NCI-H1694 treated with DMSO at 0.1 percent for 48 hours (cell line): Measurements from ENCODE around the gene NPLOC4.
"Not testable (repeated sequence)": the region's sequence is repeated elsewhere in the genome, so short reads cannot be mapped to it uniquely, and the experiment has no call there.

Source experiments
- DNase-seq: peaks from one replicate; lab custom pipeline; 2025; lab: John Stamatoyannopoulos, UW

NPLOC4 gene

GRCh38 chr17:81584771-81585170 is 52.1 kb downstream of the NPLOC4 start:
- DNase-seq = not testable (repeated sequence)

- no peak for DNase-seq
These were observed 53.1 kb downstream of the NPLOC4 start for GRCh38 chr17:81583589-81584342.

GRCh38 chr17:81582749-81583148 is 54.2 kb downstream of the NPLOC4 start:
- no peak for DNase-seq

GRCh38 chr17:81582341-81582740 is 54.6 kb downstream of the NPLOC4 start:
- DNase-seq = no peak

GRCh38 chr17:81581758-81582157 is 55.2 kb downstream of the NPLOC4 start:
- DNase-seq = no peak

GRCh38 chr17:81580481-81580880 is 56.4 kb downstream of the NPLOC4 start:
- DNase-seq = no peak

GRCh38 chr17:81579821-81580321 is 57.0 kb downstream of the NPLOC4 start:
- no peak for DNase-seq

GRCh38 chr17:81579298-81579697 is 57.6 kb downstream of the NPLOC4 start:
- no peak for DNase-seq

- no peak for DNase-seq
These were observed 58.2 kb downstream of the NPLOC4 start for GRCh38 chr17:81578561-81579225.

- no peak for DNase-seq
These were observed 58.9 kb downstream of the NPLOC4 start for GRCh38 chr17:81578038-81578441.

GRCh38 chr17:81577278-81578000 is 59.5 kb downstream of the NPLOC4 start:
- DNase-seq = no peak

GRCh38 chr17:81576621-81577277 is 60.2 kb downstream of the NPLOC4 start:
- no peak for DNase-seq

GRCh38 chr17:81575836-81576235 is 61.1 kb downstream of the NPLOC4 start:
- DNase-seq = no peak

GRCh38 chr17:81574643-81574956 is 62.3 kb downstream of the NPLOC4 start:
- DNase-seq = no peak

GRCh38 chr17:81573794-81574642 is 62.9 kb downstream of the NPLOC4 start:
- peak; percentile 79 for DNase-seq

- peak; percentile 94 for DNase-seq
These were observed 64.2 kb downstream of the NPLOC4 start for GRCh38 chr17:81572563-81573168.

- peak; percentile 50 for DNase-seq
These were observed 65.9 kb downstream of the NPLOC4 start for GRCh38 chr17:81570964-81571363.

GRCh38 chr17:81569986-81570514 is 66.9 kb downstream of the NPLOC4 start:
- DNase-seq = no peak

GRCh38 chr17:81568416-81568815 is 68.5 kb downstream of the NPLOC4 start:
- no peak for DNase-seq

GRCh38 chr17:81567191-81567590 is 69.7 kb downstream of the NPLOC4 start:
- no peak for DNase-seq
